ENCODE results near the gene PDE7B. TPM values are rescaled to one million over a fixed set of nuclear protein-coding genes. Genes with fewer than 3 reads are reported as not detected.

Gene PDE7B
- total RNA-seq, 2 experiments from 2014 or later = not detected

GRCh38 chr6:136033416-136033815 is 181.9 kb downstream of the PDE7B start:
- Histone ChIP-seq H3K4me1 (ENCODE audit: insufficient read depth, low read length, poor library complexity, severe bottlenecking) (no peaks in the 10 kb centered on the region), H3K4me3 (ENCODE audit: low read depth, low read length, poor library complexity, severe bottlenecking) (no peak overlapping the region), H3K4me2 (ENCODE audit: low read length) (no peak overlapping the region), H4K20me1 (ENCODE audit: insufficient read depth, low read length) (no peaks in the 10 kb centered on the region), H2AFZ (ENCODE audit: low read length) (no peak overlapping the region), H3K36me3 (ENCODE audit: insufficient read depth, low read length) (no peaks in the 10 kb centered on the region), H3K27ac (ENCODE audit: low read depth, low read length, poor library complexity, severe bottlenecking) (no peak overlapping the region), H3K79me2 (ENCODE audit: insufficient read depth, low read depth, low read length) (no peaks in the 10 kb centered on the region), H3K9me2 (ENCODE audit: insufficient read depth, low read length) (no peaks in the 10 kb centered on the region), H3K9me3 (ENCODE audit: low read length) (no peaks in the 10 kb centered on the region)
- no peak for DNase-seq (ENCODE audit: low spot score)
- ChIA-PET CTCF (ENCODE audit: unreplicated experiment) (interaction anchor here (0.6 kb wide), 1 partner anchor 214 kb away, joined by 4 read pairs; no protein-coding TSS in a partner anchor), POLR2A (interaction anchor here (0.6 kb wide), 1 partner anchor 23 kb away, joined by 7 read pairs; no protein-coding TSS in a partner anchor)
- TF ChIP-seq CTCF (conservative IDR thresholded peaks at IDR 0.05; ENCODE audit: low read length) = no peak
- TF ChIP-seq EZH2phosphoT487 (IDR thresholded peaks at IDR 0.05; ENCODE audit: borderline replicate concordance, low read depth, low read length) = no peak
- BruUV-seq (replicated peaks) = no TSS peak
- intact Hi-C loops (cut with micrococcal nuclease; ENCODE audit: unreplicated experiment) = loop anchor here (10.0 kb wide), 1 partner anchor 191 kb away; no protein-coding TSS in a partner anchor

GRCh38 chr6:136034422-136034821 is 182.9 kb downstream of the PDE7B start:
- ChIA-PET POLR2A (interaction anchor here (0.9 kb wide), 1 partner anchor 375 kb away, joined by 3 read pairs; no protein-coding TSS in a partner anchor), CTCF (ENCODE audit: unreplicated experiment) (no interaction called here)
- no peak for DNase-seq (ENCODE audit: low spot score)
- TF ChIP-seq EZH2phosphoT487 (IDR thresholded peaks at IDR 0.05; ENCODE audit: borderline replicate concordance, low read depth, low read length) = no peak
- TF ChIP-seq CTCF (conservative IDR thresholded peaks at IDR 0.05; ENCODE audit: low read length) = 0 out of 2 replicates have a peak, but pooled peaks have one; percentile 29
- BruUV-seq (replicated peaks) = no TSS peak
- Histone ChIP-seq H3K27ac (ENCODE audit: low read depth, low read length, poor library complexity, severe bottlenecking) (no peak overlapping the region), H3K79me2 (ENCODE audit: insufficient read depth, low read depth, low read length) (no peaks in the 10 kb centered on the region), H3K4me1 (ENCODE audit: insufficient read depth, low read length, poor library complexity, severe bottlenecking) (no peaks in the 10 kb centered on the region), H3K9me2 (ENCODE audit: insufficient read depth, low read length) (no peaks in the 10 kb centered on the region), H4K20me1 (ENCODE audit: insufficient read depth, low read length) (no peaks in the 10 kb centered on the region), H2AFZ (ENCODE audit: low read length) (no peak overlapping the region), H3K36me3 (ENCODE audit: insufficient read depth, low read length) (no peaks in the 10 kb centered on the region), H3K9me3 (ENCODE audit: low read length) (no peaks in the 10 kb centered on the region), H3K4me2 (ENCODE audit: low read length) (no peak overlapping the region), H3K4me3 (ENCODE audit: low read depth, low read length, poor library complexity, severe bottlenecking) (no peak overlapping the region)
- intact Hi-C loops (cut with micrococcal nuclease; ENCODE audit: unreplicated experiment) = loop anchor here (10.0 kb wide), 1 partner anchor 190 kb away; no protein-coding TSS in a partner anchor

- Histone ChIP-seq H3K9me2 (ENCODE audit: insufficient read depth, low read length) (no peaks in the 10 kb centered on the region), H4K20me1 (ENCODE audit: insufficient read depth, low read length) (no peaks in the 10 kb centered on the region), H3K4me2 (ENCODE audit: low read length) (no peak overlapping the region), H3K27ac (ENCODE audit: low read depth, low read length, poor library complexity, severe bottlenecking) (no peak overlapping the region), H2AFZ (ENCODE audit: low read length) (no peak overlapping the region), H3K36me3 (ENCODE audit: insufficient read depth, low read length) (no peaks in the 10 kb centered on the region), H3K4me1 (ENCODE audit: insufficient read depth, low read length, poor library complexity, severe bottlenecking) (no peaks in the 10 kb centered on the region), H3K79me2 (ENCODE audit: insufficient read depth, low read depth, low read length) (no peaks in the 10 kb centered on the region), H3K4me3 (ENCODE audit: low read depth, low read length, poor library complexity, severe bottlenecking) (no peak overlapping the region), H3K9me3 (ENCODE audit: low read length) (no peaks in the 10 kb centered on the region)
- intact Hi-C loops (cut with micrococcal nuclease; ENCODE audit: unreplicated experiment) = loop anchor here (10.0 kb wide), 1 partner anchor 189 kb away; no protein-coding TSS in a partner anchor
- BruUV-seq (replicated peaks) = no TSS peak
- ChIA-PET POLR2A (no interaction called here), CTCF (ENCODE audit: unreplicated experiment) (no interaction called here)
- no peak for DNase-seq (ENCODE audit: low spot score)
- TF ChIP-seq CTCF (conservative IDR thresholded peaks at IDR 0.05; ENCODE audit: low read length) (no peak), EZH2phosphoT487 (IDR thresholded peaks at IDR 0.05; ENCODE audit: borderline replicate concordance, low read depth, low read length) (no peak)
Observed at GRCh38 chr6:136035378-136036070, 184.0 kb downstream of the PDE7B start.

Data from OCI-LY7 (cell line).